Gastroesophageal sphincter (tissue), 3 donors: ENCODE measurements around the gene SUSD6.

Experiments
- EP300 ChIP-seq: sonication (generic); formaldehyde crosslinking; IDR thresholded peaks from one replicate; pipeline ENCODE4 v1.6.1; 2017; ENCODE audit warnings: antibody characterized with exemption, mild to moderate bottlenecking
- POLR2A ChIP-seq, 2 donors: fragments of 450-650 bp; IDR thresholded peaks; one replicate each; pipeline ENCODE4 v1.6.1; 2017; ENCODE audit warnings: antibody characterized with exemption in 2 of 2, mild to moderate bottlenecking in 2 of 2, moderate library complexity in 1 of 2
- POLR2AphosphoS5 ChIP-seq: sonication (generic); formaldehyde crosslinking; IDR thresholded peaks from one replicate; pipeline ENCODE4 v1.6.1; 2017; ENCODE audit warnings: antibody characterized with exemption
- TF ChIP-seq, protein P1 (sequence below), 4 experiments: fragments of 200-600 bp in 2 of 4; fragments of 450-650 bp in 2 of 4; sonication (generic) in 1 of 4; IDR thresholded peaks; one replicate each; pipeline ENCODE4 v1.5.1; 2017 to 2019; ENCODE audit warnings: antibody characterized with exemption in 4 of 4, mild to moderate bottlenecking in 2 of 4, moderate library complexity in 2 of 4

- TF ChIP-seq, protein P1, sequence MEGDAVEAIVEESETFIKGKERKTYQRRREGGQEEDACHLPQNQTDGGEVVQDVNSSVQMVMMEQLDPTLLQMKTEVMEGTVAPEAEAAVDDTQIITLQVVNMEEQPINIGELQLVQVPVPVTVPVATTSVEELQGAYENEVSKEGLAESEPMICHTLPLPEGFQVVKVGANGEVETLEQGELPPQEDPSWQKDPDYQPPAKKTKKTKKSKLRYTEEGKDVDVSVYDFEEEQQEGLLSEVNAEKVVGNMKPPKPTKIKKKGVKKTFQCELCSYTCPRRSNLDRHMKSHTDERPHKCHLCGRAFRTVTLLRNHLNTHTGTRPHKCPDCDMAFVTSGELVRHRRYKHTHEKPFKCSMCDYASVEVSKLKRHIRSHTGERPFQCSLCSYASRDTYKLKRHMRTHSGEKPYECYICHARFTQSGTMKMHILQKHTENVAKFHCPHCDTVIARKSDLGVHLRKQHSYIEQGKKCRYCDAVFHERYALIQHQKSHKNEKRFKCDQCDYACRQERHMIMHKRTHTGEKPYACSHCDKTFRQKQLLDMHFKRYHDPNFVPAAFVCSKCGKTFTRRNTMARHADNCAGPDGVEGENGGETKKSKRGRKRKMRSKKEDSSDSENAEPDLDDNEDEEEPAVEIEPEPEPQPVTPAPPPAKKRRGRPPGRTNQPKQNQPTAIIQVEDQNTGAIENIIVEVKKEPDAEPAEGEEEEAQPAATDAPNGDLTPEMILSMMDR (IDR thresholded peaks at IDR 0.05), result no peak
- no peak for TF ChIP-seq POLR2A (IDR thresholded peaks at IDR 0.05)
- TF ChIP-seq EP300, result no peak
- no peak for TF ChIP-seq POLR2AphosphoS5
Observed at GRCh38 chr14:69630360-69630759, 19.0 kb downstream of the SUSD6 start.
